Activated CD4-positive, alpha-beta T cell treated with anti-CD3 and anti-CD28 coated beads, Interleukin-2, amount 50 U/mL, for 16 hours (primary cell): ENCODE measurements around the gene SLC9A1.
"Not testable (repeated sequence)": the region's sequence is repeated elsewhere in the genome, so short reads cannot be mapped to it uniquely, and the experiment has no call there.

Experiments
- DNase-seq: peaks from one replicate; pipeline ENCODE4 v3.0.0-alpha.2; 2020

SLC9A1 gene

GRCh38 chr1:27154991-27155781 is at the start of gene SLC9A1:
SLC9A1 (minus strand) TSS chr1:27155125; CDS start chr1:27154334, 791 bp downstream.
- DNase-seq = peak; percentile 91

GRCh38 chr1:27203946-27204345 is 49.0 kb upstream of the SLC9A1 start:
- no peak for DNase-seq

- no peak for DNase-seq
These were observed 46.4 kb upstream of the SLC9A1 start for GRCh38 chr1:27201295-27201694.

DNA sequence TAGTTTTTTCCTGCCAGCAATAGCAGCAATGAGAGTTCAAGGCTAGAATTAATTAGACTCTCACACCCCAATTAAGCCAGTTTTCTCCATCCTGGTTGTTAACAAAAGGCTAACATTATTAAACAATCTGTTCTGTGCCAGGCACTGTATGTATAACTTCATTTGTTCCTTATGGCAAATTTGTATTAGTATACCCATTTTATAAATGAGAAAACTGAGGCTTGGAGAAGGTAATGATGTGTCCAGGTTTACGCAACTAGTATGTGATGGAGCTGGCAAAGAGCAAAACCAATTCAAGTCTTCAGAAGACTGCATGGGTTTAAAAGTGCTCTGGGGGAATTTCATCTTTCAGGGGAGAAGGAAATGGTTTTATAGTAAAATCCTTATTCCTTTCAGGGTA is 38.3 kb upstream of the SLC9A1 start:
- DNase-seq = no peak

DNA sequence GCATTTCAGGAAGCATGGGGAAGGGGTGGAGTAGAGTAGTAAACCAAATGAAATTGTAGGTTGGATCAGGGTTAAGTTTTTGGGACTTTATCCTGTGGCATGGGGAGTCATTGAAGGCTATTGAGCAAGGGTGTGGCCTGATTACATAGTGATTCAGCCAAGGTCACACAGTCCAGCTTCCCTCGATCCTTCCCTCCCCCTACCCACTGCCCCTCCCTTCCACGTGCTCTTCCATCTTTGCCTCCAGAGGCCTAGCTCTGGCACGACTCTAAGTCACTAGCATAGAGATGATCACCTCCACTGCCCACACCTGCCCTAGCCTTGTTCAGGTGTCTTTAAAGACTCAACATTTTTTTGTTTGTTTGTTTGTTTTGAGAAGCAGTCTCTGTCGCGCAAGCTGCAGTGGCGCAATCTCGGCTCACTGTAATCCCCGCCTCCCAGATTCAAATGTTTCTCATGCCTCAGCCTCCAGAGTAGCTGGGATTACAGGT is 37.2 kb upstream of the SLC9A1 start:
- DNase-seq = no peak

DNA sequence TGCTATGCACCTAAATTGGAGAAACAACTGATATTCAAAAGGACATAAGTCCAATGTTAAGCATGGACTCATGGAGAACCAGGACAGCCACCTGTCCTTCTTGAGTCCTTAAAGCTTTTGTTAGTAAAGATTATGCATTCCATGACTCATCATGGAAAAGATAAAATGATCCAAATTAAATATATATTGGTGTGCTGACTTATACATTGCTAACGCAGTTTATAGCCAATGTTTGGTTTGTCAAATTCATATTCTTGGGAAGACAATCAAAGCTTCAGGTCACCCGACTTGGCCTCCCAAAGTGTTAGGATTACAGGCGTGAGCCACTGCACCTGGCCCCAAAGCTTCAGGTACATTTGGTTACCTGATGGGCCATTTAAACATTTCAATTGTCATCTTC is 29.7 kb upstream of the SLC9A1 start:
- not testable (repeated sequence) for DNase-seq

GRCh38 chr1:27179979-27180378 is 25.1 kb upstream of the SLC9A1 start:
- no peak for DNase-seq

- DNase-seq = no peak
These were observed 24.5 kb upstream of the SLC9A1 start for GRCh38 chr1:27179379-27179778.

DNA sequence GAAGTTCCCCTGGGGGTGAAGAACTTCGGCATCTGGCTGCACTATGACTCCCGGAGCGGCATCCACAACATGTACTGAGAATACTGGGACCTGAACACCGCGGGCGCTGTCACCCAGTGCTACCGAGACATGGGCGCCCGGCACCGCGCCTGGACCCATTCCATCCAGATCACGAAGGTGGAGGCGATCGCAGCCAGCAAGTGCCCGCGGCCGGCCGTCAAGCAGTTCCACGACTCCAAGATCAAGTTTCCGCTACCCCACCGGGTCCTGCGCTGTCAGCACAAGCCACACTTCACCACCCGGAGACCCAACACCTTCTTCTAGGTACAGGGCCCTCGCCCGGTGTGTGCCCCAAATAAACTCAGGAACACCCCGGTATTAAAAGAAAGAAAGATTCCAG is 22.0 kb upstream of the SLC9A1 start:
- no peak for DNase-seq

DNA sequence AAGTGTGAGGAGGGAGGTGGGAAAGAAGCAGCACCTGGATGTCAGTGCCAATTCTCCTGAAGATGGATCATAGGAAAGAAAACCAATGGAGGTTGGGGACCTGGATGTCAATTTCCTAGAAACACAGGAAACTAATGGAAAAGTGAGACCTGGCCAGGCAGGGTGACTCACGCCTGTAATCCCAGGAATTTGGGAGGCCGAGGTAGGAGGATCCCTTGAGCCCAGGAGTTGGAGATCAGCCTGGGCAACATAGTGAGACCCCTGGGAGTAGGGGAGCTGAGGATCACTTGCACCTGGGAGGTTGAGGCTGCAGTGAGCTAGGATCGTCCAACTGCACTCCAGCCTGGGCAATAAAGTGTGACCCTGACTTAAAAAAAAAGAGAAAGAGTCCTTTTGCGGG is 21.4 kb upstream of the SLC9A1 start:
- DNase-seq = no peak

GRCh38 chr1:27172992-27173391 is 18.1 kb upstream of the SLC9A1 start:
- DNase-seq = not testable (repeated sequence)

DNA sequence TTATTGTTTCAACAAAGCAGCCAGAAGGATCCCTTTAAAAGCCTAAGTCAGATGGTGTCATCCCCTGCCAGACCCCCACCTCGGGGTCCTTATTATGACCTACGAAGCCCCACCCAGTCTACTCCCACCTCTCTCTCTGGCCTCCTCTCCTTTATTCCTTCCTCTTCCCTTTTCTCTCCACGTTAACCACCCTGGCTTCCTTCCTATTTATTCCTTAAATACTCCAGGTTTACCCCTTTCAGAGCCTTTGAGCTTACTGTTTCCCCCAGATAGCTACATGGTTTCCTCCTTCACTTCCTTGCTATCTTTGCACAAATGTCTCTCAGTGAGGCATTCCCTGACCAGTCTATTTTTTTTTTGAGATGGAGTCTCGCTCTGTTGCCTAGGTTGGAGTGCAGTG is 12.0 kb upstream of the SLC9A1 start:
- no peak for DNase-seq

DNA sequence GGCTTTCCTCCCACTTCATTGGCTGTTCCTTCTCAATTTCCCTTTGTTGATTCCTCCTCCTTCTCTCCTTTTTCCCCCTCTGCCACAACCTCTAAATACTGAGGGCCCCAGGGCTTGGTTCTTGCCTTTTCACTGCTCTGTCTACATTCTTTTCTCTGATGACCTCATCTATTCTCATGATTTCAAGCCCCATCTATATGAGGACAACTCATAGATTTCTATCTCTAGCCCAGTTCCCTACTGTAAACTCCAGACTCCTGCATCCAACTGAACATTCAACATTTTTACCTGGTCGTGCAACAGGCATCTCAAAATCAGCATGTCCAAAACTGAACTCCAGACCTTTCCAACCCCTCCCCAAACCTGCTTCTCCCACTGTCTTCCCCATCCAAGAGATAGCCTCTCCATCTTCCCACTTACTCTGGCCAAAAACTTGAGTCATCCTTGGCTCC is 11.5 kb upstream of the SLC9A1 start:
- DNase-seq = no peak

- no peak for DNase-seq
These were observed 8.2 kb upstream of the SLC9A1 start for GRCh38 chr1:27163093-27163492.

DNA sequence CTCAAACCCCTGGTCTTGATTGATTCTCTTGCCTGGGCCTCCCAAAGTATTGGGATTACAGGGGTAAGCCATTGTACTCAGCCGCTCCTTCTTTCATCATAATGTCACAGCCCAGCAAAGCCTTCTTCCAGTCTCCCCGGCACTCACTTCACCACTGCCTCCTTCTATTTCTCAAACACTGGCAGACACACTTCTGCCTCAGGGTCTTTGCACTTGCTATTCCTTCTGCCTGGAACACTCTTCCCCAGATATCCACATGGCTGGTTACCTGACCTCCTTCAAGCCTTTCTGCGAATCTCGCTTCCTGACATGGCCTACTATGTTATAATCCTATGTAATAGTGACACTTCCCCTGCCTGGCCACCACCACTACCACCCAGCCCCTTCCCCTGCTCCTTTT is 7.2 kb upstream of the SLC9A1 start:
- no peak for DNase-seq

DNA sequence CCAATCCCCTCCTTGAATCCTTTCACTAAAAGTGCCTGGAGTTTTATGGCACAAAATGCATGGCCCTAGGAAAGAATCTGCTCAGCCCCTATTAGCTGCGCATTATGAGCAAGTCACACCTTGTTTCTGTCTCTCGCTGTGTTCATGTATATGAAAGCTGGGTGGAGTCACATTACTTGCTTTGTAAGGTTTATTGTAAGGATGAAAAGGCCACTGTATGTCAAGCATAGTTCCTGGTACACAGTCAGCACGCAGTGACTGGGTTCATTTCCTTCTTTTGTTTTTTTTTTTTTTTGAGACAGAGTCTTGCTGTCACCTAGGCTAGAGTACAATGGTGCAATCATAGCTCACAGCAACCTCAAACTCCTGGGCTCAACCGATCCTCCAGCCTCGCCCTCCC is 6.7 kb upstream of the SLC9A1 start:
- no peak for DNase-seq

DNA sequence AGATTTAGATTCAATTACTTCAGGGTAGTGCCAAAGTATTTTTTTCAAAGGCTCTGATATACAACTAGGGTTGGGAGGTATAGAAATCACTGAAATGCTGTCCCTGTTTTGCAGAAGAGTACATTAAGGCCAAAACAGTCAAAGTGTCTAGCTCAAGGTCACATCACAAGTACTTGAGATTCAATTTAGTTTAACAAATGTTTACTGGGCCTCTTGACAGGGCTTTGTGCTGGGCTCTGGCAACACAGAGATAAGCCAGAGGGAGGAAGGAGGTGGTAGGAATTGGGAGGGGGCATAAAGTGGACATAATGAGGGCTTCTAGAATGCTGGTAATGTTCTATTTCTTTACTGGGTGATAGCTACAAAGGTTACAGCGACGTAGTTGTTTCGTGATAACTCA is 2.3 kb upstream of the SLC9A1 start:
- DNase-seq = no peak

GRCh38 chr1:27154469-27154990 is 395 bp downstream of the SLC9A1 start:
- DNase-seq = no peak

DNA sequence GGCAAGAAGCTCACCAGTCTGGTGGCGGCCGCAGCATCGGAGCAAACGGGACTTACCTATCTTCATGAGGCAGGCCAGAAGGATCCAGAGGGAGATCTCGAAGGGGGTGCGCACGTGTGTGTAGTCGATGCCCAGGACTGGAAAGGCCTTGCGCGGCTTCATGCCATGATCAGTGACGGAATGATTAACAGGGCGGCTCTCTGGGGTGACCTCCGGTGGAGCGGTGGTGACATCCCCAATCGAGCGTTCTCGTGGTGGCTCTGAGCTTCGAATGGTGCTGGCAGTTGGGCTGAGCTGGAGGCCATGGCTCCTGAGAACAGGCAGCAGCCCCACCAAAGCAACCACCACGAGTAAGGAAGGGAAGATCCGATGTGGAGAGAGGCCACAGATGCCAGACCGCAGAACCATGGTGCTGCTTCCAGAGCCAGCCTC is 982 bp downstream of the SLC9A1 start:
- no peak for DNase-seq

DNA sequence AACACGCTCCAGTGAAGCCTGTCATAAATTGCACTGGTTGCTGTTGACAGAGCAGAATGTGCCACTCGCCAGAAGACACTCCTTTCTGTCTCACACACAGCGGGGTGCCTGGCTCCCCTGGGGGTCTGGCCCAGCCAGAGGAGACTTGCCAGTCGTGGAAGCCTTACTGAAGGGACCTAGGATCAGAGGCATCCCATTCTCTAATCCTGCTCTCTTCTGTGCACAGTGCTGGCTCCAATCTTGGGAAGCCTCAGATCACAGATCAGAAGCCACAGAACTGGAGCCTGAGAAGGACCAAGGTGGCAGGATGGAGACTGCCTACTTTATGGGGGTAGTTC is 1.4 kb downstream of the SLC9A1 start:
- DNase-seq = no peak

- DNase-seq = no peak
These were observed 1.9 kb downstream of the SLC9A1 start for GRCh38 chr1:27152829-27153548.

GRCh38 chr1:27152004-27152828 is 2.7 kb downstream of the SLC9A1 start:
- DNase-seq = peak; percentile 45

- DNase-seq = no peak
These were observed 4.3 kb downstream of the SLC9A1 start for GRCh38 chr1:27150641-27151040.
